Thyroid gland (tissue), 4 donors: Measurements from ENCODE around the gene CEACAM5.

Source experiments
- CTCF ChIP-seq, 6 experiments: fragments of 200-600 bp in 3 of 6; fragments of 450-650 bp in 3 of 6; sonication (generic) in 3 of 6; IDR thresholded peaks; one replicate each; pipeline ENCODE4 v1.5.1; 2016 to 2019; ENCODE audit warnings: antibody characterized with exemption in 6 of 6, mild to moderate bottlenecking in 2 of 6, inconsistent platforms in 1 of 6, moderate library complexity in 1 of 6
- POLR2A ChIP-seq, 2 donors: fragments of 450-650 bp; IDR thresholded peaks; one replicate each; pipeline ENCODE4 v1.6.1; 2017; ENCODE audit warnings: antibody characterized with exemption in 2 of 2, mild to moderate bottlenecking in 2 of 2, moderate library complexity in 1 of 2

- TF ChIP-seq POLR2A (IDR thresholded peaks at IDR 0.05), result no peak
- TF ChIP-seq CTCF (IDR thresholded peaks at IDR 0.05), result no peak
Measured at GRCh38 chr19:41755328-41755913, 47.0 kb downstream of the CEACAM5 start, which contains the start of gene CEACAM6.
